Spleen (tissue), 7 donors: ENCODE measurements around the gene NME3.

Experiments used
- CTCF ChIP-seq, 11 experiments: fragments of 200-600 bp in 7 of 11; fragments of 450-650 bp in 4 of 11; sonication (generic) in 4 of 11; IDR thresholded peaks in 8 of 11; conservative IDR thresholded peaks in 3 of 11; 1 replicate in 7 of 11; 2 replicates in 4 of 11; pipeline versions ENCODE4 v1.4.0 to v1.8.0; 2016 to 2021; ENCODE audit warnings: antibody characterized with exemption in 11 of 11, inconsistent platforms in 4 of 11, mild to moderate bottlenecking in 1 of 11
- POLR2A ChIP-seq, 3 donors: fragments of 450-650 bp; IDR thresholded peaks; one replicate each; pipeline ENCODE4 v1.5.1; 2017; ENCODE audit warnings: antibody characterized with exemption in 3 of 3, mild to moderate bottlenecking in 1 of 3
- donor health status: DM: no; HTN: no; CAD: no; lungs with moderate emphysema.
- donor health status: DM: no; HTN: no; CAD: no.
- donor health status: DM: no; HTN: no; CAD: no.

- TF ChIP-seq CTCF (IDR thresholded peaks at IDR 0.05 in 8 of 11, conservative IDR thresholded peaks at IDR 0.05 in 3 of 11) (no peak), POLR2A (IDR thresholded peaks at IDR 0.05) (no peak)
These were observed 44.1 kb upstream of the NME3 start for GRCh38 chr16:1815461-1815860.
